Mucosa of rectum (tissue), 2 donors: ENCODE measurements around the gene MRPL11.

Source experiments
- H3K27ac ChIP-seq, 2 donors: one replicate each; pipeline ENCODE4 v1.7.0; 2013; ENCODE audit warnings: inconsistent platforms in 2 of 2, low read depth in 2 of 2, low read length in 2 of 2
- H3K27me3 ChIP-seq, 2 donors: one replicate each; pipeline ENCODE4 v1.7.0; 2013; ENCODE audit warnings: low read length in 2 of 2; ENCODE audit not compliant: control insufficient read depth in 2 of 2, insufficient read depth in 2 of 2
- H3K36me3 ChIP-seq, 2 donors: one replicate each; pipeline ENCODE4 v1.7.0; 2013; ENCODE audit warnings: low read length in 2 of 2; ENCODE audit not compliant: control insufficient read depth in 2 of 2, insufficient read depth in 2 of 2
- H3K4me1 ChIP-seq, 2 donors: one replicate each; pipeline ENCODE4 v1.7.0; 2013; ENCODE audit warnings: low read length in 2 of 2, mild to moderate bottlenecking in 1 of 2; ENCODE audit not compliant: control insufficient read depth in 2 of 2, insufficient read depth in 2 of 2
- H3K4me3 ChIP-seq, 2 donors: one replicate each; pipeline ENCODE4 v1.7.0; 2013; ENCODE audit warnings: low read length in 2 of 2
- H3K9ac ChIP-seq, 2 donors: one replicate each; pipeline ENCODE4 v1.7.0; 2013; ENCODE audit warnings: low read length in 2 of 2, low read depth in 1 of 2, mild to moderate bottlenecking in 1 of 2
- H3K9me3 ChIP-seq, 2 donors: one replicate each; pipeline ENCODE4 v1.7.0; 2013; ENCODE audit warnings: low read length in 2 of 2; ENCODE audit not compliant: control insufficient read depth in 2 of 2
- donor health status: healthy.
- donor health status: Normal muscosa, but diverticular disease.

Gene MRPL11

DNA sequence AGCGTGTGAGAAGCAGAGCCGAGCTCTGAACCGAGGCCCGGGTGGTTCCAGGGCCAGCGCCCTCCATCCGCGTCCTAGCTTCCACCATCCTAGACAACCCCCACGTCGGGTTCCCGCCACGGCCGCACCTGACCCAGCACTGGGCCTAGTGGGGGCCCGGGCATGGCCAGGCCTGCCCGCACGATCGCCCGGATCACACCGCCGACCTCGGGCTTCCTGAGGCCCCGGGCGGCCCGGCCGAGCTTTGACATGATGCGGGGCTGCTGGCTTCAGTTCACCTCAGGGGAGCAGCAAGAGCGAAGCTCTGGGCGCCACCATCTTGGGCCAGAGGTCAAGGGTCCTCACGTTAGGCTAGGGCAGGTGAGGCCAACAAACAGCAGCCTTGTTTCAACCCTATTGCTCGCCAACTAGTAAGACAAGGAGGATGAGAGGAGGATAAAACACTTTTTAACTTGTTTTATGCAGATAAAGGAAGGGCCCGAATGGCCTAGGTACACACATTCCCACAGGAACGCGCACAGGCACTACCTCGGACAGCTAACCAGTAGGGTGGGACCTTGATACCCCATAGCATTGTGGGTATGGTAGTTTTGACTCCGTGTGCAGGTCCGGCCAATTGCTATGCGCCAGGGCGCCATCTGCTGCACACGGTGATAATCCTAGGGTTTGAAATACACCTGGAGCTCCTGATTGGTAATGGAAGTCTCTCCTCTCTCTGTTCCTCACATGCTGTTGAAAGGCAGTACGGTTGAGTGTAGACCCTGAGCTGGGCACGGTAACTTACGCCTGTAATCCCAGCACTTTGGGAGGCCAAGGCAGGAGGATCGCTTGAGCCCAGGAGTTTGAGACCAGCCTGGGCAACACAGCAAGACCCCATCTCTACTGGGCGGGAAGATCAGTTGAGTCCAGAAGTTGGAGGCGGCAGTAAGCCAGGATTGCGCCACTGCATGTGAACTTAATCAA lies at the start of gene MRPL11:
Gene MRPL11 (minus strand): TSS at position 345 of the 963 bp plus-strand sequence. CDS start 94 bp downstream, at position 251.
- Histone ChIP-seq H3K9ac (peak within 1 kb of the TSS; percentile 87 to 89), H3K9me3 (peaks cover 2 to 6% of the 10 kb centered on the region in 2 donors), H3K36me3 (peaks cover 12% of the 10 kb centered on the region in 2 donors), H3K27me3 (no peaks in the 10 kb centered on the region), H3K27ac (peak within 1 kb of the TSS; percentile 82 to 86), H3K4me1 (peaks cover 7 to 9% of the 10 kb centered on the region in 2 donors), H3K4me3 (peak within 1 kb of the TSS; percentile 90 to 91)

DNA sequence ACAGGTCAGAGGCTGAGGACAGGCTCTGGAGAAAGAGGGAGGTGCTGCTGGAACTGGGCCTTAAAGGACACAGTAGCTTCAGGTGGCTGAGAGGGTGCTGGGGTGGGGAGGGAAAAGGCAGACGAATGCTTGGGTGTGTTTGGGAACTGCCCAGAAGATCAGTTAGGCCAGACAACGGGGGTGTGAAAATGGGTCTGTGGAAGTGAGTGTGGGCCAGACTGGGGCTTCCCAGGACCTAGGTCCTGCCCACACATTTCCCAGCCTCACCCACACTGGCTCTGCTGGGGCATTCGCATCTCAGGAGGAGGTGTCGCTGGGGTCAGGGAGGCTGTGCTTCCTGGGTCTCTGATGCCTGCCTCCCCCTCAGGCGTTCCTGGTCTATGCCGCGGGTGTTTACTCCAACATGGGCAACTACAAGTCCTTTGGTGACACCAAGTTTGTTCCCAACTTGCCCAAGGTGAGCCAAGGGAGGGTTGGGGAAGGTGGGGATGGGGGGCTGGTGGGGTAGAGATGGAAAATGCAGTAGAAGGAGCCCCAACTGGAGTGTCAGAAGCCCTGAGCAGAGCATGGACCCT lies 46.2 kb upstream of the MRPL11 start:
- Histone ChIP-seq H3K4me3 (no peak overlapping the region), H3K36me3 (peaks cover 28 to 38% of the 10 kb centered on the region in 2 donors), H3K27me3 (no peaks in the 10 kb centered on the region)

DNA sequence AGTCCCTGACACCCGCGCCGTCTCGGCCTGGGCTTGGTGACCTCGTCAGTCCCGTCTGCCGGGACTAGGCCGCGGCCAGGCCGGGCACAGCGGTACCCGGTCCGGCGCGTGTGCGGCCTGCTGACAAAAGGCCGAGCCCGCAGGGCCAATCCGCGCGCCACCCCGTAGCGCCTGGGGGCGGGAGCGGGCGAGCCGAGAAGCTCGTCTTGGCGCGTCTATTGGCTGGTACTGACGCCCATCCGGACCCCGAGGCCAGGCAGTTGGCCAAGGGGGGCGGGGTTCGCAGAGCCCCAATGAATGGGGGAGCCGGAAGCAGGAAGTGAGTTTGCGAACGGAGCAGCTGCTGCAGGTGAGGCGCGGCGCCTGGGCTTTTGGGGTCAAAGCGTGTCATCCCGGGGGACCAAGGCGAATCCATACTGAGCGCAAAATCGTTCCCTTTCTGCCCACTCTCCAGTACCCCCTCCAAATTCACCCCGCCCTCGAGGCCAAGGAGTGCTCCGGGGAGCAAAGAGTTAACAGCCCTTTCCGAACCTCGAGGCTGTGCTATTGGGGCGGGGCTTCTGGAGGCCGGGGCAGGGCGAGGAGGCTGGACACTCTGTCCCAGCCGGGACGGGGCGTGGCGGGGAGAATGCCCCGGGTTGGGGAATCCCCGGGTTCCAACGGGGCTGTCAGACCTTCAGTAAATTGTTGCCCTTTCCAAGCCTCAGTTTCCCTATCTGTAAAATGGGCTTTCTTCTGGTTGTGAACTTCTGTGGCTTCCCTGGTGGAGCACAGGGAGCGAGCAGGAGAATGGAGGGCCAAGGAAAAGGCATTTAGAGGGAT lies 41.7 kb upstream of the MRPL11 start, which contains the start of gene DPP3:
Gene DPP3 (plus strand): TSS at position 318 of the 822 bp plus-strand sequence. CDS start 1,767 bp downstream, outside the sequence.
- H3K27me3 ChIP-seq: no peaks in the 10 kb centered on the region
- H3K4me1 ChIP-seq: peaks cover 11% of the 10 kb centered on the region in 2 donors
- H3K9ac ChIP-seq: peak within 1 kb of the TSS; percentile 93 to 94
- no peaks in the 10 kb centered on the region for H3K9me3 ChIP-seq
- H3K36me3 ChIP-seq: peaks cover 10% of the 10 kb centered on the region in 2 donors
- peak within 1 kb of the TSS; percentile 75 to 88 for H3K4me3 ChIP-seq
- H3K27ac ChIP-seq: peak within 1 kb of the TSS; percentile 94 to 96

More for the DNA sequence above, 46.2 kb upstream of the MRPL11 start:
- H3K9me3 ChIP-seq: no peaks in the 10 kb centered on the region
- peaks cover 5 to 6% of the 10 kb centered on the region in 2 donors for H3K4me1 ChIP-seq
- H3K27ac ChIP-seq: no peak overlapping the region
- no peak overlapping the region for H3K9ac ChIP-seq

DNA sequence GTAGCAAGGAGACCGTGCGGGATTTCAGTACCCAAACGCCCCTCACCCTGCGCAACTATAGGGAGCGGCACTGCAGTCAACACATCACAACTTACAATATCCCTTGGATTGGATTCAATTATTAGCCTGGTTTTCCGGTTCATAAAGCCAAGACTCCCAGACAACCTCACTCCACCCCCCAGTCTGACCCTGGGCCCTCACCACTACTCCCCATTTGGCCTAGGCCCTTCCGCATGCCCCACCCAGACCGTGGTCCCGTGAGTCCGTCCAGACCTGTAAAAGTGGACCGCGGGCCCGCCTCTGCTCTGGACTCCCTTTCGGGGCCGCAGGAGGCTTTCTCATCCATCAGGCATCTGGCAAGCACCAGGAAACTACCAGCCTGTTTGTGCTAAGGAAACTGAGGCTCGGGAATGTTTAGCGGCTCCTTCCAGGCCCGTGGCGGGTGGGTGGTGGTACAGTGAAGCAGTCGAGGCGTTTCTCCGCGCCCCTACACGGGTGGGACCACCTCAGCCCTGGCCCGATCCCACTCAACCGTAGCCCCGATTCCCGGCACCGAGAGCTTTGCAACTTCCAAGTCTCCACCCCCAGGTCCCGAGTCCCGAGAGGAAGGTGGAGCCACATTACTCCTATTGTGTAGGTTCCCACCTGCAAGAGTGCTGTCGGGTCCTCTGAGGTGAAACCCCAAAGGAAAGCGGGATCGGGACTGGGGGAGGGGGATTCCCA lies 40.9 kb upstream of the MRPL11 start:
- peak overlapping the region; percentile 75 to 88 for H3K4me3 ChIP-seq
- H3K9ac ChIP-seq: peak overlapping the region; percentile 93 to 94
- H3K36me3 ChIP-seq: peaks cover 6 to 8% of the 10 kb centered on the region in 2 donors
- peak overlapping the region; percentile 94 to 96 for H3K27ac ChIP-seq
- no peaks in the 10 kb centered on the region for H3K9me3 ChIP-seq
- H3K4me1 ChIP-seq: peaks cover 11% of the 10 kb centered on the region in 2 donors
- H3K27me3 ChIP-seq: no peaks in the 10 kb centered on the region

DNA sequence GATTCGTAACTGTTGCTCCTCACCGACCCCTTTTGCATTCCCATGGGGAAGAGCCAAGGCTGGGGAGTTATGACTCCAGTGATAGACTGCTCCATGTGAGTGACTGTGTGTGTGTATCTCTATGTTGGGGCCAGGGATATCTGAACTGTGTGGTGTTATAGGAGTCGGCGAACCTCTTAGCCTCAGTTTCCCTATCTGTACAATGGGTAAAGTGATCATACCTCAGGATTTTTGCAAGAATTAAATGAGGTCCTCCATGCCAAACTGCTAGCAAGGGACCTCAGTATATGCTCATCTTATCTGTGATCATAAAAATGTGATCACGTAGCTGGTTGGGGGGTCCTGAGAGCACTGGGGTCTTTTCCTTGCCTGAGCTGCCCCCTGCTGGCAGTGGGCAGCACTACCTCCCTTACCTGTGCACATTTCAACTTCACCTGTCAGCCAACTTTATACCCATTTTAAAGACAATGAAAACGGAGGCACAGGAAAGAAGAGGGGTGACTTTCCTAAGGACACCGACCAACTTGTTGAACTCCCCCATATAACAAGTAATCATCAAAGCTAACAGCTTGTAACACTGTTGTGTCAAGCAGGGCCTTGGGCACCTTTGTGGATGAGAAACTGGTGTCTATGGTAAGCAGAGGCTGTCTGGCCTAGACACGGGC lies 40.2 kb upstream of the MRPL11 start:
- Histone ChIP-seq H3K27ac (peak overlapping the region; percentile 94 to 96), H3K9ac (peak overlapping the region; percentile 93 to 94)

DNA sequence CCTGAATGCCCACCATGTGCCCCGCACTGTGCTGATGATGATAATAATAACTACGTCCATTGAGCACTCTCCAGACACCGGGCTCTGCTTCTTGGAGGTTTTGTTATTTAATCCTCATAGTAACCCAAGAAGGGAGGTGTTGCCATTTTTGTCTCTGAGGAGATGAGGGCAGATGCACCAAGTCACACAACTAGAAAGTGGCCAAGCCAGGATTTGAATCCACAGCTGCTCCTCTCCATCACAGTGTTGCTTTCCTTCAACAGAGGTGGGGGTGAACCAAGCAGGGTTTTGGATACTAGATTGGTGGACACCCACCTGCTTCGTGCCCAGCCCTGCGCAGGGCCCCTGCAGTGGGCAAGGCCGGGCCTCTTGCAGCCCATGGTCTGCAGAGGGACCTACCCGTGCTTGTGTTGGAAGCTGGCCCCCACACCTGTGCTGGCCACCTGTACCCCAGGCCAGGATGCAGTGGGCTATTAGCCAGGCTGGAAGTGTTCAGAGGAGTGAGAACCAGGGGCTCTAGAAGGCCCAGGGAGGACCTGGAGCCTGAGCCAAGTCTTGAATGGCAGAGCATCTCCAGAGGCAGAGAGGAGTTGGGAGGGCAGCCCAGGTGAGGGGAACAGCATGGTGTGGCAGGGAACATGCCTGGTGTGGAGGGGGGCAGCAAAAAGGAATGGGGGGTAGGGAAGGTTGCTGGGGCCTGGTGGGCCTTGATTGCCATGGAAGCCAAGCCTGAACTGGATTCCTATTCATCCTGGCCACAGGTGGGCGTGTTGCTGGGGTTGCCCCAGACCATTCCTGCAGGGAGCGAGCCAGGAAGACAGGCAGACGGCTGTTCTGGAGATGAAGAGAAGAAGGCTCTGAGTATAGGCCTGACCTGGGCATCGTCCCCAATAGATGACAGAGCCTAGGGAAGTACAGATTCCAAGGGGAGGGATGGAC lies 38.9 kb upstream of the MRPL11 start:
- Histone ChIP-seq H3K27me3 (no peaks in the 10 kb centered on the region), H3K9me3 (no peaks in the 10 kb centered on the region), H3K36me3 (peaks cover 4 to 8% of the 10 kb centered on the region in 2 donors), H3K4me1 (peaks cover 11% of the 10 kb centered on the region in 2 donors), H3K27ac (no peak overlapping the region), H3K4me3 (no peak overlapping the region), H3K9ac (no peak overlapping the region)

More for the DNA sequence above, 40.2 kb upstream of the MRPL11 start:
- H3K4me3 ChIP-seq: peak overlapping the region; percentile 75 to 88
- H3K36me3 ChIP-seq: peaks cover 5 to 12% of the 10 kb centered on the region in 2 donors
- no peaks in the 10 kb centered on the region for H3K9me3 ChIP-seq
- no peaks in the 10 kb centered on the region for H3K27me3 ChIP-seq
- H3K4me1 ChIP-seq: peaks cover 11% of the 10 kb centered on the region in 2 donors

DNA sequence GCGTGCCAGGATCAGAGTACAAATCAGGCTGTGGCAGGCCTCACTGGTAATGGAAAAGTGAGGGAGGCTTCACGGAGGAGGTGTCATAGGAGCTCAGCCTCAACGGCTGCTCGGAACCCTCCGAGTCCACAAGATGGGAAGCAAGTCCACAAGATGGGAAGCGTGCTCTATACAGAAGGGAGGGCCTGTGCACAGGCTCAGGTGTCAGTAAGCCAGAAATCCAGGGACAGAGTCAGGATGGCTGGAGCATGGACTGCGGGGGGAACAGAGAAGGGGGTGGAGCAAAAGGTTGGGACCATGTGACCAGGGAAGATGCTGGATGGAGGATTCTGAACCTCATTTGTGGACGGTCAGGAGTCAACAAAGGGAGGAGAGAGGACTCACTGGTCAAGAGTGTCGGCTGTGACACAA lies 38.2 kb upstream of the MRPL11 start:
- H3K9me3 ChIP-seq: no peaks in the 10 kb centered on the region
- H3K4me3 ChIP-seq: no peak overlapping the region
- no peak overlapping the region for H3K9ac ChIP-seq
- no peak overlapping the region for H3K27ac ChIP-seq
- peaks cover 11% of the 10 kb centered on the region in 2 donors for H3K4me1 ChIP-seq
- H3K36me3 ChIP-seq: peaks cover 4 to 7% of the 10 kb centered on the region in 2 donors
- H3K27me3 ChIP-seq: no peaks in the 10 kb centered on the region

DNA sequence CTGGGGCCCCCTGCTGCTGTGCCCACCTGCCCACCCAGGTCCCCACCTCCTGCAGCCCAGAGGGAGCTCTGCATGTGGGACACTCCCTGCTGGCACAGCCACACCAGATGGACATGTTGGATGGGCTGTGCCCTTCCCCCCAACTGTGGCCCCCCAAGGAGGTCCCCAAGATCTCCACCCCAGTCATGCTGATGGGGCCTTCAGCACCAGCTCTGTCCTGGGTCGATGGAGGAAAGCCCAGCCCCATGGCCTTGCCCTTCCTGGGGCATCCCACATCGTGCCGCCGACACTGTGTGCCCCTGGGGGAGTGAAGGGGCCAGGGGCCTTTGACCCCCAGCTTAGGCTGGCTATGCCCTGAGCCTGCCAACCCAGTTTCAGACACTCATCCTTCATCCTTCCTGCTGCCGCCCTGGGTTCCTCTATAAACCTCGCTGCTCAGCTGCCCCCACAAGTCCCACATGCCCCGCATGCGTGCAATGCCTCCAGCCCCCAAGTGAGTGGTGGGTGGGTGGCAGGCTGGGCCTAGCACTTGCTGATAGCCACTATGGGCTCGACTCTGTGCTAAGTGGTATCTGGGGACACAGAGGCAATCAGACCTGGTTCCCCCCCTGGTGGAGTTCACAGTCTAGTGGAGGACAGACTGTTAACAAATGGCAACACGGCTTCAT lies 37.7 kb upstream of the MRPL11 start:
- no peak overlapping the region for H3K4me3 ChIP-seq
- no peak overlapping the region for H3K9ac ChIP-seq
- no peaks in the 10 kb centered on the region for H3K9me3 ChIP-seq
- no peak overlapping the region for H3K27ac ChIP-seq
- H3K4me1 ChIP-seq: peaks cover 11% of the 10 kb centered on the region in 2 donors
- H3K27me3 ChIP-seq: no peaks in the 10 kb centered on the region
- H3K36me3 ChIP-seq: peaks cover 4 to 7% of the 10 kb centered on the region in 2 donors
